DMS 273 (cell line): Measurements from ENCODE around the gene ATXN3.

Source experiments
- DNase-seq: peaks from one replicate; lab custom pipeline; 2025; ENCODE audit not compliant: unreplicated experiment; lab: John Stamatoyannopoulos, UW

Gene ATXN3

GRCh38 chr14:92106143-92106926, at the start of gene ATXN3:
Gene ATXN3, minus strand, starts transcription at chr14:92106582. Its CDS starts 30 bp downstream, at chr14:92106552.
- peak; percentile 99 for DNase-seq

- DNase-seq = no peak
Observed at GRCh38 chr14:92154283-92154942, 48.0 kb upstream of the ATXN3 start.

- no peak for DNase-seq
Observed at GRCh38 chr14:92153581-92153980, 47.2 kb upstream of the ATXN3 start.

DNA sequence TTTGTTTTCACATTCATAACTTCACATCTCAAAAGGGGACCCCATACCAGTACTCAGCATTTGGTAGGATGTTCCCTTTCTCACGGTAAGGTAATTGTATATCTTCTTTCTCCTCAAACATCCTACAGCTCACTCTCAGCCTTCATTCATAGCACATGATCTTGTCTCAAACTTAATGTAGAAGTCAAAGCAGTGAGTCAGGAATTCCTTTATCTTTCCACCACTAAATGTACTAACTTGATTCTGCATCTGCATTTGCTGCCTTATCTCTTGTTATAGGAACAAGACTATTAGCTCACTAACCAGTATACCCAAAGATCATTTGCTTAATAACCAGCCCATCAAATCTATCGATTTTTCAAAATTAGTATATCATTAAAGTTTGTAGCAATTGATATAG, 38.3 kb upstream of the ATXN3 start:
- no peak for DNase-seq

- DNase-seq = no peak
Observed at GRCh38 chr14:92143962-92144361, 37.6 kb upstream of the ATXN3 start.

GRCh38 chr14:92143309-92143708, 36.9 kb upstream of the ATXN3 start:
- no peak for DNase-seq

GRCh38 chr14:92135269-92135668, 28.9 kb upstream of the ATXN3 start:
- peak; percentile 56 for DNase-seq

GRCh38 chr14:92134456-92134855, 28.1 kb upstream of the ATXN3 start:
- DNase-seq = no peak

DNA sequence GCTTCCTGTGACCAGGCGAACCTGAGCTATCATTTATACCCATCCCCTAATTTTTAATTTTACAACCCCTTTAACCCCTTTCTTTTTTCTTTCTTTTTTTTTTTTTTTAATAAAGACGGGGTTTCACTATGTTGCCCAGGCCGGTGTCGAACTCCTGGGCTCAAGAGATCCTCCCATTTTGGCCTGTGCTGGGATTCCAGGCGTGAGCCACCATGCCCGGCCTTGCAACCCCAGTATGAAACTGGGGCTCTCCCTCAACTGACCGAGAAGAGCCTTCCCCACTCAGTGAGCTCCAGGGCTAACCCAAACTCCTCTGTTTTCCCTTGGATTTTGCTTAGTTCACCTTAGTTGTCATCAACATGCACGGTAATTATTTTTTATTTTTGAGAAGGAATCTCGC, 16.4 kb upstream of the ATXN3 start:
- peak; percentile 22 for DNase-seq

DNA sequence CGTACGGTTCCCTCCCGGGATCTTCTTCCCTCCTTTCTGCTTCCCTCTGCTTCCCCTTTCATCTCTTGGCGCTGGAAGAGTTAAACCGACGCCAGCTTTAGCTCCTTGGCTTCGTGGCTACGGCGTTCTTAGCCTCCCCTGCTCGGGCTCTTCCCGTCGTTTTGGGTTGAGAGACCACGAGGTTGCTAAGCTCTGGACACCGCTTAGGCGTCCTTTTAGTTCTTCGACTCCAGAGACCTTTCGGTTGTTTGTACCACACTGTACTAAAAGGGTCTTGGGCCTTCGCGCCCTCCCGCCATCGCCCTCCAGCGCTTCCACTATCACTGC, 15.9 kb upstream of the ATXN3 start:
- peak; percentile 73 for DNase-seq

GRCh38 chr14:92121670-92122350, 15.4 kb upstream of the ATXN3 start, which contains the start of the genes CPSF2 and NDUFB1:
Gene CPSF2, plus strand, starts transcription at chr14:92121969. Its CDS starts 9,016 bp downstream, at chr14:92130985.
Gene NDUFB1, minus strand, starts transcription at chr14:92121706. Its CDS starts 4,069 bp downstream, at chr14:92117637.
- DNase-seq = peak; percentile 93

GRCh38 chr14:92121207-92121669, 14.9 kb upstream of the ATXN3 start:
- peak; percentile 72 for DNase-seq

DNA sequence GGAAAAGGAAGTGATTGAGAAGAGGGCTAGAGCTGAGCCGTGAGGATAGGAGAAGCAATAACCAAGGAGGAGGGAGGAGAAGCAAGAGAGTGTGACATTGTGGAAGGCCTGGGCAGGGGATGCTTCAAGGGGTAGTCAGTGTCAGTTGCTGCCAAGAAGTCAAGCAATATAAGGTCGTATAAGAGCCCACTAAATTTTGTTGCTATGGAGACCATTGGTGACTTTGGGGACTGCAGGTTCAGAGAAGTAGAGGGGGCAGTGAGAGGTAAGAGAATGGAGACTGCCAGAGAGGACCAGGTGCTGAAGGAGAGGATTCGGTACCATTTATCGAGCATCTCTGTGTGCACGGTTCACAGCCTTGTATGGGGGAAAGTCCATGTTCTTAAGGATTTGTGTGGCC, 3.1 kb upstream of the ATXN3 start:
- peak; percentile 14 for DNase-seq

GRCh38 chr14:92108345-92109254, 2.2 kb upstream of the ATXN3 start:
- no peak for DNase-seq

GRCh38 chr14:92105893-92106142, 564 bp downstream of the ATXN3 start:
- peak; percentile 78 for DNase-seq

DNA sequence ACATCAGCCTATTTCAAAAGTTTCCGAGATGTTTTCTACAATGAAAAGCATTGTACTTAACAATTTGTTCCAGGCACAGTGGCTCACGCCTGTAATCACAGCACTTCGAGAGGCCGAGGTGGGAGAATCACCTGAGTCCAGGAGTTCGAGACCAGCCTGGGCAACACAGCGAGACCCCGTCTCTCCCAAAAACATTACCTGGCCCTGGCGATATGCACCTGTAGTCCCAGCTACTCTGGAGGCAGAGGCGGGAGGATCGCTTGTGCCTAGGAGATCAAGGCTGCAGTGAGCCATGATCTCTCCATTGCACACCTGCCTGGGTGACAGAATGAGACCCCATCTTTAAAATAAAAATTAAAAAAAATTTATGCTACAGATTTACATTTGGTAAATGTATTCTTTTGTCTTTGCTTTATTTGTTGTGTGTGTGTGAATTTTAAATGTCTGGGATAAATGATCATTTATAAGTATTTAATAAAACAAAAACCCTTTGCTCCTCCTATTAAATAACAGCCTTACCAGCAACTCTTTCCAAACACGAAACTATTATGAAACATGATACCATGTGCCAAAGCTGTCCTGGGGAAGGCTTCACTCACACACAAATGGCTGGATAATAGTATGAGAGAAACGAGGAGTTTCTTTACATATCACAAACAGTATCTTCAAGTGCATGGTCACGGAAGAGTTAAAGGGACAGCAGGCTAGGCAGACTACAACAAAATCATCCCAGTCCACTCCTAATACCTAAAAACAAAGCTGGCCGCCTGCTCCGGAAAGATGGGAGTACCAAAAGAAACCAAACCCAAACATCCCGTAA, 1.1 kb downstream of the ATXN3 start:
- peak; percentile 65 for DNase-seq

DNA sequence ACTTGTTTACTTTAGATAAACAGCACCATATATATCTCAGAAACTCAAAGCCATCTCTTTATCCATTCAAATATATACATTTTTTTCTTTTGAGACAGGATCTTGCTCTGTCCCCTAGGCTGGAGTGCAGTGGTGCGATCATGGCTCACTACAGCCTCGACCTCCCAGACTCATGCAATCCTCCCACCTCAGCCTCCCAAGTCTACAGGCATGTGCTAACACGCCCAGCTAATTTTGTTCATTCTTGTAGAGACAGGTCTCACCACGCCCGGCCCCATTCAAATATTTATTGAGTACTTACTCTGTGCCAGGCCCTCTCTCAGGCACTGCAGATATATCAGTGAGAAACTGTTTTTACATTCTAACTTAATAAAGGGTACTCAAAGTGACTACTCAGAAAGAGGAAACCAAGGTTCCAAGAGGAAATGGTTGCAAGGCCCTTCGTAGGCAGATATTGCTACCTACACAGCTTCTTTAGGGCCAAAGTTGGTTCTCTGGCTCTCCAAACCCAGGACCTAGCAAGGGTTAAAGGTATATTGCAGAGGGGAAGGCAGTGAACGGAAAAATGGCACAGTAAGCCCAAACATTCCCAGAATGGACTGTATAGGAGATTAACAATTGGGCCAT, 2.9 kb downstream of the ATXN3 start:
- peak; percentile 16 for DNase-seq

GRCh38 chr14:92099802-92100201, 6.6 kb downstream of the ATXN3 start:
- DNase-seq = no peak

DNA sequence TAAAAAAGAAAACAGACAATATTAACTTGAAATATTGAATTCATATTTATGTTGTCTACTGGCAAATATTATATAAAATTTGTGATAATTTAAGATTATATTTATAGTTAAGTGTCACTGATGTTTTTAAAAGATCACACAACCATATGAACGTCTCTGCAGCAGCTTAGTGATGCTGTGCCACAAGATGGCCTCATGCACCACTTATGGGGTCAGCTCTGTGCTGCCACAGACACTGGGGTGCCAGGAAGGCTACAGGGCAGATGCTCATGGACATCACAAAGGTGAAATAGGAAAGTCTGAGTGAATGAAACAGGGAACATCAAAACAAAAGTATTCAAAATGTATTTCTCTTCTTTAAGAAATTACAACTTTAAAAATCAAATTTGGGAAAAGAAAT, 13.1 kb downstream of the ATXN3 start:
- peak; percentile 34 for DNase-seq

GRCh38 chr14:92088494-92088893, 17.9 kb downstream of the ATXN3 start:
- no peak for DNase-seq
